ENCODE results near the gene CST2. TPM values are rescaled to one million over a fixed set of nuclear protein-coding genes. Genes with fewer than 3 reads are reported as not detected.
"Not testable (repeated sequence)": the region's sequence is repeated elsewhere in the genome, so short reads cannot be mapped to it uniquely, and the experiment has no call there.

Gene CST2
- total and polyA plus RNA-seq, 2 donors (not counting 1 experiment from before 2014, with no cell fraction given): 0.12 TPM; not detected in 1

GRCh38 chr20:23783447-23783846, 43.1 kb downstream of the CST2 start:
- H3K79me2 ChIP-seq (ENCODE audit: control insufficient read depth, insufficient read depth, low read length): no peaks in the 10 kb centered on the region

GRCh38 chr20:23782366-23782983, 44.1 kb downstream of the CST2 start:
- H3K9ac ChIP-seq (ENCODE audit: insufficient read depth, low read length): no peak overlapping the region
- H3K9me3 ChIP-seq (ENCODE audit: control insufficient read depth, insufficient read depth, low read depth, low read length): no peaks in the 10 kb centered on the region
- peaks cover 6% of the 10 kb centered on the region for H3K27me3 ChIP-seq (ENCODE audit: control insufficient read depth, insufficient read depth, low read length)
- no peak overlapping the region for H3K4me3 ChIP-seq (replicated peaks in 1 of 4; ENCODE audit: control extremely low read depth in 1 of 4, insufficient read depth in 1 of 4, low read depth in 3 of 4, low read length in 4 of 4)
- peak in 1 of 2 donors; percentile 5 for DNase-seq (ENCODE audit: low read depth in 2 of 2)
- H2AFZ ChIP-seq (ENCODE audit: low read length): no peak overlapping the region
- no peaks in the 10 kb centered on the region for H4K20me1 ChIP-seq (ENCODE audit: control insufficient read depth, extremely low read depth, insufficient read depth, low read length)
- TF ChIP-seq CTCF (conservative IDR thresholded peaks at IDR 0.05 in 1 of 2, IDR thresholded peaks at IDR 0.05 in 1 of 2; ENCODE audit: low read depth in 1 of 2, low read length in 2 of 2): peak; percentile 38 to 44
- TF ChIP-seq EZH2 (IDR thresholded peaks at IDR 0.05; ENCODE audit: low read length, missing control alignments): no peak
- no peaks in the 10 kb centered on the region for H3K36me3 ChIP-seq (ENCODE audit: control insufficient read depth, insufficient read depth, low read length)
- no peak overlapping the region for H3K4me2 ChIP-seq (ENCODE audit: extremely low read depth, insufficient read depth, low read length)
- no peaks in the 10 kb centered on the region for H3K79me2 ChIP-seq (ENCODE audit: control insufficient read depth, insufficient read depth, low read length)
- no peak overlapping the region for H3K27ac ChIP-seq (ENCODE audit: insufficient read depth, low read length)
- H3K4me1 ChIP-seq (ENCODE audit: control insufficient read depth, extremely low read depth, insufficient read depth, low read length): no peaks in the 10 kb centered on the region

More at GRCh38 chr20:23783447-23783846, 43.1 kb downstream of the CST2 start:
- Histone ChIP-seq H3K4me3 (replicated peaks in 1 of 4; ENCODE audit: control extremely low read depth in 1 of 4, insufficient read depth in 1 of 4, low read depth in 3 of 4, low read length in 4 of 4) (no peak overlapping the region), H3K9me3 (ENCODE audit: control insufficient read depth, insufficient read depth, low read depth, low read length) (no peaks in the 10 kb centered on the region), H3K36me3 (ENCODE audit: control insufficient read depth, insufficient read depth, low read length) (no peaks in the 10 kb centered on the region), H3K9ac (ENCODE audit: insufficient read depth, low read length) (no peak overlapping the region), H2AFZ (ENCODE audit: low read length) (no peak overlapping the region), H3K27me3 (ENCODE audit: control insufficient read depth, insufficient read depth, low read length) (peaks cover 6% of the 10 kb centered on the region), H3K27ac (ENCODE audit: insufficient read depth, low read length) (no peak overlapping the region), H3K4me2 (ENCODE audit: extremely low read depth, insufficient read depth, low read length) (no peak overlapping the region), H4K20me1 (ENCODE audit: control insufficient read depth, extremely low read depth, insufficient read depth, low read length) (no peaks in the 10 kb centered on the region), H3K4me1 (ENCODE audit: control insufficient read depth, extremely low read depth, insufficient read depth, low read length) (no peaks in the 10 kb centered on the region)
- DNase-seq (ENCODE audit: low read depth in 2 of 2): no peak
- no peak for TF ChIP-seq EZH2 (IDR thresholded peaks at IDR 0.05; ENCODE audit: low read length, missing control alignments)

- H4K20me1 ChIP-seq (ENCODE audit: control insufficient read depth, extremely low read depth, insufficient read depth, low read length); H3K27me3 ChIP-seq (ENCODE audit: control insufficient read depth, insufficient read depth, low read length); H3K36me3 ChIP-seq (ENCODE audit: control insufficient read depth, insufficient read depth, low read length); H3K79me2 ChIP-seq (ENCODE audit: control insufficient read depth, insufficient read depth, low read length); DNase-seq (ENCODE audit: low read depth in 2 of 2); H3K9ac ChIP-seq (ENCODE audit: insufficient read depth, low read length); H3K27ac ChIP-seq (ENCODE audit: insufficient read depth, low read length); H3K4me2 ChIP-seq (ENCODE audit: extremely low read depth, insufficient read depth, low read length); H2AFZ ChIP-seq (ENCODE audit: low read length); H3K4me3 ChIP-seq (replicated peaks in 1 of 4; ENCODE audit: control extremely low read depth in 1 of 4, insufficient read depth in 1 of 4, low read depth in 3 of 4, low read length in 4 of 4); H3K9me3 ChIP-seq (ENCODE audit: control insufficient read depth, insufficient read depth, low read depth, low read length); H3K4me1 ChIP-seq (ENCODE audit: control insufficient read depth, extremely low read depth, insufficient read depth, low read length): not testable (repeated sequence)
Measured at GRCh38 chr20:23778676-23779075, 47.9 kb downstream of the CST2 start.

GRCh38 chr20:23777380-23777779, 49.1 kb downstream of the CST2 start:
- not testable (repeated sequence) for H3K4me3 ChIP-seq (replicated peaks in 1 of 4; ENCODE audit: control extremely low read depth in 1 of 4, insufficient read depth in 1 of 4, low read depth in 3 of 4, low read length in 4 of 4); H2AFZ ChIP-seq (ENCODE audit: low read length); H3K36me3 ChIP-seq (ENCODE audit: control insufficient read depth, insufficient read depth, low read length); H3K9ac ChIP-seq (ENCODE audit: insufficient read depth, low read length); H3K27ac ChIP-seq (ENCODE audit: insufficient read depth, low read length); H3K27me3 ChIP-seq (ENCODE audit: control insufficient read depth, insufficient read depth, low read length); H4K20me1 ChIP-seq (ENCODE audit: control insufficient read depth, extremely low read depth, insufficient read depth, low read length); H3K9me3 ChIP-seq (ENCODE audit: control insufficient read depth, insufficient read depth, low read depth, low read length); DNase-seq (ENCODE audit: low read depth in 2 of 2); H3K4me1 ChIP-seq (ENCODE audit: control insufficient read depth, extremely low read depth, insufficient read depth, low read length); H3K79me2 ChIP-seq (ENCODE audit: control insufficient read depth, insufficient read depth, low read length); H3K4me2 ChIP-seq (ENCODE audit: extremely low read depth, insufficient read depth, low read length)
